SK-MEL-5 (cell line): Measurements from ENCODE around the gene MYOG. TPM values are rescaled to one million over a fixed set of nuclear protein-coding genes. Genes with fewer than 3 reads are reported as not detected.

Experiments
- DNase-seq: peaks from one replicate; pipeline ENCODE4 v3.0.0-alpha.2; 2016; ENCODE audit warnings: low read depth, low spot score
- in situ Hi-C: cut with HindIII; loops from 2 replicates; pipeline ENCODE4 v1.10.0; 2016; ENCODE audit warnings: low sequenced_read_pairs, high pct_unique_total_duplicates, low pct_unique_long_range_greater_than_20kb
- total RNA-seq: library from RNA; depleted of rRNA; stranded (reverse); fragments of >200 nt; shearing (Covaris generic); gene quantifications from 2 replicates; pipeline ENCODE4 v1.2.3, GENCODE V29; 2014

MYOG gene
- total RNA-seq, 1 experiment from 2014 or later, result not detected

GRCh38 chr1:203081465-203082230, 4.2 kb downstream of the MYOG start:
- DNase-seq, result no peak
- in situ Hi-C loops, result no loop called here

DNA sequence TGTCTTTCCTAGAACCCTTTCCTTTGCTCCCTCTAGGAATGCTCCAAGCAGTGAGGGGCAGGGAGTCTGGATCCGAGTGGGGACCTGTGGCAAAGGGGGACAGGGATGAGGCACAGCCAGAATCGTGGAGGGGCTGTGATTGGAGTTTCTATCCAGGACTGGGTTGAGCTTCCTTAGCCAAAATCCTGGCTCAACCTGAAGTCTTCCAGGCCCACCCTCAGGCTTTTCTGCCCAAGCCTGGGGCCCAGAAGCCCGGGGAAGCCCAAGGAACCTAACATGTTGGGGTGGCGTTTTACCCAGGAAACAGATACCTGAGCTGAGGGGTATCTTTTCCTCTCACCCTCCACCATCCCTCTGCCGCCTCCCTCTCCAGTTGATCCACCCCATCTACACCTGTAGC, 5.4 kb downstream of the MYOG start:
- no peak for DNase-seq
- in situ Hi-C loops, result no loop called here

DNA sequence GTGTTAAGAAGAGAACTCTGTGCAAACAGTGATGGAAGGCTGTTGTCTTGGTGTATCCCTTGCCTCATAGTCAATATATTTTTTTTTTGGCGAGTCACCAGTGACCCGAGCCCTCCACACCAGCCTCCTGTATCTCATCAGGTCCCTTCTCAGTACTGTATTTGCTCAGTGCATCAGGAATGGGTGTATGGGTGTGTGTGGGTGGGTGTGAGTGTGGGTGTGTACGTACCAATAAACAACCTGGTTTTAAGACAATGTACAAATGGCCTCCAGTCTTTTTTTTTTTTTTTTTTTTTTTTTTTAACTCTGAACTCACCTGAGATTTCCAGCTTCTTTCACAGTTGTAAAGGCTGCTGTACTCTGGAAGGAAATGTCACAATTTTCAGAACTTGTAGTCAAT, 7.3 kb downstream of the MYOG start:
- no peak for DNase-seq
- in situ Hi-C loops, result no loop called here

DNA sequence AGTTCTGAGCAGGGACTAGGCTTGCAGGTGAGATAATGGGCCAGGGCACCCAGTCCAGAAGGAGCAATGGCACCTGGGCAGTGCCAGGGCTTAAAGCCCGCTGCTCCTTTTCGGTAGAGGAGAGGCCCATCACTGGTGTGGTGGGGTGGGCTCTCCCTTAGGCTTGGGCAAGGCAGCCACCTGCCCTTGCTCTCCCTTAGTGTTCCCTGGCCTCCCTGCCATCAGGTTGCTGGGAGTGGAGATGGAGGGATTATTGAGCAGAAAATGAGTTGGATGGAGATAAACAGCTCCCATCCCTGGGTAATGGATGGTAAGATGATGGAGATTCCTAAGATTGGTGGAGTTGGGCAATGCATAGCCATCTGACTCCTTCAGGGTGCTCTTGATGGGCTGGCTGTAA, 7.9 kb downstream of the MYOG start:
- DNase-seq, result no peak
- in situ Hi-C loops, result no loop called here

- in situ Hi-C loops, result no loop called here
- DNase-seq, result no peak
These were observed 8.4 kb downstream of the MYOG start for GRCh38 chr1:203077367-203077766.

- DNase-seq, result no peak
- in situ Hi-C loops, result no loop called here
These were observed 9.7 kb downstream of the MYOG start for GRCh38 chr1:203076031-203076511.

GRCh38 chr1:203075236-203076030, 10.4 kb downstream of the MYOG start:
- in situ Hi-C loops, result no loop called here
- DNase-seq, result no peak

DNA sequence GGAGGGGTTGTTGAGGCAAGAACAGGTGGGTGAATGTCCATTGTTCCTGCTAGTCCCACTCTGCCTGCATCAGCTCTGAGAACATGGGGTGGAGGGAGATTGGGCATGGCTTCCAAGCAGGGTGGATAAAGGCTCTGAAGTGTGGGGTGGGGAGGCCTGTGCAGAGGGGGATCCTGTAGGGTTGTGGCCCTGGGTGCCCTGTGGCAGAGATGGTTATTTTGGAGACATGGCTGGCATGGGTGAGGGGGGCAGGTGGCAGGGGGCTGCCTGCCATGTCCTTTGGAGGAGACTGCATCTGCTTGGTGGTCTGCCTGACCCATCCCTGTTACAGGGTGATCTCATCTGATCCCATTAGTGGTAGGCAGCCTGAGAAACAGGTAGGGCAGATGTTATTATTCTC, 11.2 kb downstream of the MYOG start:
- in situ Hi-C loops, result no loop called here
- no peak for DNase-seq

DNA sequence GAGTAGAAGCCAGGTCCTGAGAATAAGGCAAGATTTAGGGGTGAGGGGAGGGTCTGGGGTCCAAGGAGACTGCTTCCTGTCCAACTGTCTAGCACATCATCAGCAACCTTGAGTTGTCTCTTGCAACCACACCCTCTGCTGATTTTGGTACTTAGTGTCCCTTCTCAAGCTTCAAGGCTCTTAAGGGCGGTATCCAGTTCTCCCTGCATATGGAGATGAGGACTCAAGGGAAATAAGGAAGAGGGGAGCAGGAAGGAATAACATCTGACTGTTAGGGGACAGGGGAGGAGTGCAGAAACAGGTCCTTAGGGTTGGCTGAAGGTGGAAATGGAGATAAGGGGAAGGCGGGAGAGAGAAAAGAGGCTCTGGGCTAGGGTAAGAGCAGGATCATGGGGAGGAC, 12.3 kb downstream of the MYOG start:
- in situ Hi-C loops, result no loop called here

GRCh38 chr1:203072911-203073310, 12.9 kb downstream of the MYOG start:
- DNase-seq, result no peak
- in situ Hi-C loops, result no loop called here

More for the DNA sequence above, 12.3 kb downstream of the MYOG start:
- no peak for DNase-seq

GRCh38 chr1:203072002-203072602, 13.7 kb downstream of the MYOG start:
- in situ Hi-C loops, result no loop called here
- DNase-seq, result no peak

- no peak for DNase-seq
These were observed 16.6 kb downstream of the MYOG start for GRCh38 chr1:203069030-203069747.

DNA sequence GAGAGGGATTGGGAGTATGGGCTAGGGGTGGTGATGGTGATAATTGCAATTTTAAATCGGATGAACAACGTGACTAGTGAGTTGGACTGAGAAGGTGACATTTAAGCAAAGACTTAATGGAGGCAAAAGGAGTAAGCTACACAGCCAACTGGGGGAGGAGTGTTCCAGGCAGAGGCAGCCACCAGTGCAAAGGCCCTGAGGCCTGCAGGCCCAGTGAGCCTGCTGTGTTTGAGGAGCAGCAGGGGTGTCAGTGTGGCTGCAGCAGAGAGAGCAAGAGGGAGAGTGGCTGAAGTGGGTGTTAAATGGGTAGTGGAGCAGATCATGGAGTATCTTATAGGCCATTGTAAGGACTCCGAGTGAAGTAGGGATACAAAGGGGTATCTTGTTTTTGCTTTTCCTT, 18.8 kb downstream of the MYOG start:
- DNase-seq, result no peak
- in situ Hi-C loops, result no loop called here

More at GRCh38 chr1:203069030-203069747, 16.6 kb downstream of the MYOG start:
- in situ Hi-C loops, result no loop called here

- DNase-seq, result no peak
- in situ Hi-C loops, result no loop called here
These were observed 19.8 kb downstream of the MYOG start for GRCh38 chr1:203065986-203066385.

GRCh38 chr1:203065191-203065590, 20.6 kb downstream of the MYOG start:
- in situ Hi-C loops, result no loop called here
- DNase-seq, result no peak

DNA sequence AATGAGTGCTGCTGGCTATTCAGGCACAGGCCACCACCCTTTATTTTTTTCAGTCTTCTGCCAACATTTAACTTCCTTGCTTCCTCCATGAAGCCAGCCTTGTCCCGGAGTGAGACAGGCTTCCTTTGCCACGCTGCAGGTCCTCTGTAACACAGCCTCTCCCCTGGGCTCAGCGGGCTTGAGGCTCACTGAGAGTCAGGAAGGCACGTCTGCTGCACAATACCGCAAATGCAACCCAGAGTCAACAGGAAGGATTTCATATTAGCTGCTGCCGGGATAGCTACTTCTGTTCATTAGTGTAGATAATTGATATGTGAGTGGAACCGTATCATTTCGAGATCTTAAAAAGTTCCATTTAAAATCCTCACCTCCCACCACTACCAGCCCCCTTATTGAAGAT, 22.5 kb downstream of the MYOG start:
- no peak for DNase-seq
- in situ Hi-C loops, result no loop called here

DNA sequence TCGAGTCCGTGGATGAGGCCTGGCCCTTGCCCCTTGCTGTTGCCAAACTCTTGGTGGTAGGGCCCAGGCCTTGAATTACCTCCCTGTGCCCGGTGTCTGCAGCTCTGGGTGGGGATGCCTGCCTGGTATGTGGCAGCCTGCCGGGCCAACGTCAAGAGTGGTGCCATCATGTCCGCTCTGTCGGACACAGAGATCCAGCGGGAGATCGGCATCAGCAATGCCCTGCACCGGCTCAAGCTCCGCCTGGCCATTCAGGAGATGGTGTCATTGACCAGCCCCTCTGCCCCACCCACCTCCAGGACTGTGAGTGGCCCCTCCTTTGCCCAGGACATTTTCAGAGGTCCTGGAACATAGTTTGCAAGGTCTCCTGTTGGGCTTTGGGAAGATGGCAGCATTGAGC, 25.7 kb downstream of the MYOG start:
- in situ Hi-C loops, result no loop called here
- DNase-seq, result no peak

- DNase-seq, result no peak
- in situ Hi-C loops, result no loop called here
These were observed 26.3 kb downstream of the MYOG start for GRCh38 chr1:203059485-203059884.
